Hematopoietic multipotent progenitor cell treated with erythropoietin and hydrocortisone succinate and interleukin-3 and kit ligand, for 15 days (in vitro differentiated cells): ENCODE data around the gene FOXS1.
A peak's percentile ranks its signal among the peaks of the same experiment; 100 is the strongest.

Experiments used
- DNase-seq: peaks from one replicate; pipeline ENCODE4 v3.0.0-alpha.2; 2015; ENCODE audit warnings: low spot score

FOXS1 gene

DNA sequence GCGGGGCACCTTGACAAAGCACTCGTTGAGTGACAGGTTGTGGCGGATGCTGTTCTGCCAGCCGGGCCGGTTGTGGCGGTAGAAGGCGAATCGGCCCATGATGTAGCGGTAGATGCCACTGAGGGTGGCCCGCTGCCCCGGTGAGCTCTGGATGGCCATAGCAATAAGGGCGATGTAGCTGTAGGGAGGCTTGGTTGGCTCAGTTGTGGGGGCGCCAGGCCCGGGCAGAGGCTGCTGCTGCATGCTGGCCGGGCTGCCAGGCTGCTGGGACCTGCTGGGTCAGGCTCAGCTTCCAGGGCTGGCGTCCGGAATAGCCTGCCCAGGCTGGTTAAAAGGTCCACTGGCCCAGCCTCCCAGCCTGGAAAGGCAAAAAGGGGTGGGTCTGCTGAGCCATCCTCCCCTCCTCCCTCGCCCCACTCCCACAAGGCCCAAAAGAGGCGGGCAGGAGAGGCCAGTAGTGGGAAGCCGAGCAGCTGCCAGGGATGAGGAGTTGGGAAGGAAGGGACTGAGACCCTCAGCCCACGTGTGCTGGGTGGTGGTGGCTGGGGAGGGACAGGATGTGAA is at the start of gene FOXS1:
Gene FOXS1, minus strand, starts transcription at position 305 of the 564 bp plus-strand sequence. Its CDS starts 62 bp downstream, at position 243.
- no peak for DNase-seq

DNA sequence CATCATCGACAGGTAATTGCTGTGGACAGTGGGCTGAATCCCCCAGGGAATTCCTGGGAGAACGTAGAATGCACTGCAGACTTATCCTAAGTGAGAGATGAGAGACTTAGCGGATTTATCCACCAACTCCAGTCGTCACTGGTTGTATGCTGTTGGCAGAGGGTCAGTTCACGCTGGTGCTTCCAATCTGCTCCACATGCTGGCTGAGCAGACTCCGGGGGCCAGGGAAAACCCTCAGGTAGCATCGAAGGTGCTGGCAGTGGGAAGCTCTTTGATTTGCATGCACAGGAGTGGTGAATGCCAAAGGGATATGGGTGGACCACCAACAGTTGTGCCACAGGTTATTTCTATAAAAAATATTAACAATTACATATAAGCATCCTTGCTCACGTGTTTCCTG is 45.2 kb upstream of the FOXS1 start:
- DNase-seq = no peak

DNA sequence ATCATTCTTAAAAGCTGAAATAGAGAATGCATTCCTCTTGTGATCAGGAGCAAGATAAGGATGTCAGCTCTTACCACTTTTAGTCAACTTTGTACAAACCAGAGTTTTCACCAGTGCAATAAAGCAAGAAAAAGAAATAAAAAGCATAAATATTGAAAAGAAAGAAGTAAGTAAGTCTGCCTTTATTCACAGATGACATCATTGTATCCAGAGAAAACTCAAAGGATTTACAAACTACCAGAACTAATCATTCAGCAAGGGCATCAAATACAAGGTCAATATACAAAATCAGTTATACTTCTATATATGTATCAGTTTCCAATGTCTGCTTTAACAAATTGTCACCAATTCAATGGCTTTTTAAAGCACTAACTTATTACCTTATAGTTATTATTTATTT is 38.4 kb upstream of the FOXS1 start:
- DNase-seq = no peak

DNA sequence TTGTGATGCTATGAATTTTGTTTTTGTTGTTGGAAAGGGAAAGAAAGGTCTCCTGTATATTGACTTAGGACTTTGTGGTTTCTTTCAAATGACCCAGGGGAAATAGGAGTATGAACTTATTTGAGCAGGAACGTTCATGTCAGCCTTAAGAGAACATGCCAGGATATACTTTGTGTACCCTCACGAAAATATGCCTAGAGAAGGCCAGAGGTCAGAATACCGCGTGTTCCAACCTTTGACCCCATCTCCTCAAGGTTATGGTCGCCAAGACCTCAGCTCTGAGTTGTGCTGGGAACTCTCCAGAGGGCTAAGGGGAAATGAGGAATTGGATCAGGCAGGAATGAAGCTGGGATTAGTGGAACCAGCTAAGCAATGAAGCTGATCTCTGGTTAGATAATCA is 36.5 kb upstream of the FOXS1 start:
- DNase-seq = no peak

DNA sequence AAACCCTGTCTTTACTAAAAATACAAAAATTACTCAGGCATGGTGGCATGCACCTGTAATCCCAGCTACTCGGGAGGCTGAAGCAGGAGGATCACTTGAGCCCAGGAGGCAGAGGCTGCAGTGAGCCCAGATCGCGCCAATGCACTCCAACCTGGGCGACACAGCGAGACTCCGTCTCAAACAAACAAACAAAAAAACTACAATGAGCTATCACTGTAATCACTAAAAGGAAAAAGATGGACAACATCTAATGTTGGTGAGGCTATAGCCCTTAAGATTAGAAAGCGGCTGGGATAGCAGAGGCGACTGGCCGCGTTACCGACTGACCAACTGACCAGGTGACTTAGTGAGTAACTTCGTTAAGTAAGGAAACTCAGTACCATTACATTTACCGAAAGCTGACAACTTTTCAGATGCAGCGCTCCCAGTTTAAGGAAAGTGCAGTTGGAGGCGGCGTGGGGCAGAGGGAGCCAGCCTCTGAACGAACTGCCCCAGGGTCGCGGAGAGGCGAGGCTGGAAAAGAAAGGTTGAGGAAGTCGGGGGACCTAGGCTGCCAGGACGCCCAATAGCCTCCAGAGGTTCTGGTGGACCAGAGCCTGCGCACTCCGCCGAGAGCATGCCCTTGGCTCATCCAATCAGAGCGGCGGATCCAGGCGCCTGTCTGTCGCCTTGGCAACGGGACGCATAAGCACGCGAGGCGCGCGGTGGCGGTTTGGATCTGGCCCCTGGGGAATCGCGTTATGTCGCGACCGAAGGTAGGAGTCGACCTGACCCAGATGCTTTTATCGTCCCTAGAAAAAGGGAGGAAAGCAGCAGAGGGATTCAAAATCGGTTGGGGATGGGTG is 34.0 kb upstream of the FOXS1 start:
- DNase-seq = peak; percentile 77

DNA sequence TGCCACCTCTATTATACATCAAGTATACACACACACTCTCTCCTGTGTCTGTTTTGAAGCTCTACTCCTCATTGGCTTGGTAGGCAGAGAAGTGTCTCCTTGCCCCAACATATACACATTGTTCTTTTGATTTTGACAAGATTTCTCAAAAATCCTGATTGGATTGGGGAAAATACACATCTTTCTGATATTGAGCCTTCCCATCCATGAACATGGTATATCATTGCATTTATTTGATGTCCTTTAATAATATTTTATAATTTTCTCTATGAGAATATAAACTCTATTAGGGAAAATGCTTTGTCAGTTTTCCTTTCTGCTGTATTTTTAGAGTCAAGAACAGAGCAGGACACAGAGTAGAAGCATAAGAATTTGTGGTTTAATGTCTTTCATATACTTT is 32.3 kb upstream of the FOXS1 start:
- no peak for DNase-seq

DNA sequence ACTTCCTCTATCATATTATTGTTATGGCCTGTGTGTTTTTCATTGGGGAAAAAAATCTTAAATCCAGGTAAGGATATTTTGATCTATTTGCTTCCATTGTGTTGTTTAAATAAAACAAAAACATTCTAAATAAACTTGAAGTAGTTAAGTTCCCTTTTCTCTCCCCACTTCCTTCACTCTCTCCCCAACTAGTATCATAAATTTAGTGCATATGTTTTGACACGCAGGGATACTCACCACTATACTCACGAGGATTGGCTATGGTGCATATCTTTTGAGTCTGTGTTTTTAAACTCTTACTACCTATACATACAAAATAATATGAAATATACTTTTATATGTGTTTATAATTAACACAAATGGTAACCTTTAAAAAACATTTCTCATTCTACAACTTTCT is 30.3 kb upstream of the FOXS1 start:
- DNase-seq = no peak

DNA sequence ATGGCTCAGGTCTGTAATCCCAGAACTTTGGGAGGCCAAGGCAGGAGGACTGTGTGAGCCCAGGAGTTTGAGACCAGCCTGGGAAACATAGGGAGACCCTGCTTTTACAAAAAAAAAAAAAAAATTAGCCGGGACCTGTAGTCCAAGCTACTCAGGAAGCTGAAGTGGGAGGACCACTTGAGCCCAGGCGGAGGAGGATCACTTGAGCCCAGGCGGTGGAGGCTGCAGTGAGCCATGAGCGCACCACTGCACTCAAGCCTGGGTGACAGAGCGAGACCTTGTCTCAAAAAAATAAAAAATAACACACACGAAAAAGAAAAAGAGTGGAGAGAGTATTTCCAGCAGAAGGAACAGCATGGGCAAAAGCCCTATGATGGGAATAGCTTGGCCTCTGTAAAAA is 27.0 kb upstream of the FOXS1 start:
- DNase-seq = no peak

DNA sequence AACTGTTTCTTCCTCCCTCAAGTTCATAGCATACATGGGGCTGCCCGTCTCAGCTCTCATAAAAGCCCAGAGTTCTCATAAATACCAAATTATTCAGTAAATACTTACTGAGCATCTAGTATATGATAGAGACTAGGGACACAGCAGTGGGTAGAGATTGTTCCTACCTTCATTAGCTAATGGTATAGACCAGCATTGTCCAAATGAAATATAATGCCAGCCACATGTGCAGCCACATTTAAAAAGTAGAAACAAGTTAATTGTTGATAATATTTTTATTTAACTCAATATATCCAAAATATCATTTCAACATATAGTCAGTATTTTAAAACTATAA is 26.2 kb upstream of the FOXS1 start:
- DNase-seq = no peak

DNA sequence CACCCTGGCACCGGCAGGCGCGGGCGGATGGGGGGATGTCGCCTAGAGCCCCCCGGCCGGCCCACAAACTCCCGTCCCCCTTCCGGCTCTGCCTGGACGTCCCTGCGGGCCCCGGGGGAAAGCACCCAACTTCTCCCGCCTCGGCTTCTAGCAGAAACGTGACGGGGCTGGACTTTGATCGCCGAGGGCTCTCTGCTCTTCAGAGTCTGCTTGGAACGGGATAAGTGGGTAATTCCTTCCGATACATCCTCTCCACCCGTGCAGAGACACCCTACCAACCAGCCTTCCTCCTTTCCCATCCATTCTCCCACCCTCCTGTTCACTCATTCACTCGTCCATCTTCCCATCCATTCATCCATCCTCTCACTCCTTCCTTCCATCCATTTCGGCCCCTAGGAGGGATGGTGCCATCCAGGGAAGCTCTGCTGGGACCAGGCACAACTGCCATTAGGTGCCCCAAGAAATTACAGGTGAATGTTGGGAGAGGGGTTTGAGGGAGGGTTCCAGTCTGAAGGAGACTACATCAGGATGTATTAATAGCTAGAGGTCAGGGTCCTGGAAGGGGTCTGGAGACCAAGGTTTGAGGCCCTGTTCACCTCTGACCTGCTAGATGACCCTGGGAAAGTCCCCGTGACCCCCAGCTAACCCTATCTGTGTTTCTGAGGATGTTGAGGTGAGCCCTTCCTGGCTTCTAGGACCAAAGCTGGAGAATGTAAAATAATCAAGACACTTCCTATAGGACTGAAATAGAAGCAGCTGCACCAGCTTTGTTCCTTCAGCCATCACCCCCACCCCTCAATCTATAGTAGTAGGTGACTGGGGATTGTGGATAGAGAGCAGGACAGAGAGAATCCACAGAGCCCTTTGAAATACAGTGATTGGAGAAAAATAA is 25.6 kb upstream of the FOXS1 start:
- no peak for DNase-seq

DNA sequence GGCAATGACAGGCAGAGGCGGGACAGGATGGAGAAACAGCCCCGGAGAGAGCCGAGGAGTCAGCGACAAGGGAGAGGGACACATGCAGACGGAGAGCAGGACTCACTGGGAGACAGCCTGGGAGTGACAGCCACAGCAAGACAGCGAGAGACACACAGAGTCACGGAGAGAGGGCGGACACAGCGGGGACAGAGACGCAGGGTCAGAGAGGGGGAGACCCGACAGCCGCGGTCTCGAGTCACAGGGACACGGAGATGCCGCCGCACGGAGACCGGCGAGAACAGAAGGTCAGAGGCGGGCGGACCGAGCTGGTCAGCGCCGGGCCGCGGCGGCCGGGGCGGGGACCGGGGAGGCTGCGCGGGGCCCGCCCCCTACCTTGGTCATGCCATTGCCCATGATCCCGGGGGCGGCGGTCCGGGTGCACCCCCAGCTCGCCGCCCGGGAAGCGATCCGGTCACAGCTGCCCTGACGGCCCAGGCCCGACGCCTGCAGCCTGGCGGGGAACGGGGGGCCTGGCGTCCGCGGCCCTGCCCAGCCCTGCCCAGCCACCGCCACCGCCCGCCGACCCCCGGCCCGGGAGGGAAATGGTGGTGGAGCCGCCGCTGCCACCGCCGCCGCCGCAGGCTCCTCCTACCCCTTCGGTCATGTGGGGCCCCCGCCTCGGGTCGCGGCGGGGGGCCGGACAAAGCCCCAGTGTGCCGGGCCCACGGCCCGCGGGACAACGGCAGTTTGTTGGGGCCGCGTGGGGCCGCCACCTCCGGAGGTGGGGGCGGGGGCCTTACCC is 24.7 kb upstream of the FOXS1 start, which contains the start of the genes DUSP15 and TTLL9:
Gene DUSP15, minus strand, starts transcription at position 586 of the 784 bp plus-strand sequence. Its CDS starts 190 bp downstream, at position 396.
Gene TTLL9, plus strand, starts transcription at position 693 of the 784 bp plus-strand sequence. CDS start 493 bp downstream, outside the sequence.
- no peak for DNase-seq

DNA sequence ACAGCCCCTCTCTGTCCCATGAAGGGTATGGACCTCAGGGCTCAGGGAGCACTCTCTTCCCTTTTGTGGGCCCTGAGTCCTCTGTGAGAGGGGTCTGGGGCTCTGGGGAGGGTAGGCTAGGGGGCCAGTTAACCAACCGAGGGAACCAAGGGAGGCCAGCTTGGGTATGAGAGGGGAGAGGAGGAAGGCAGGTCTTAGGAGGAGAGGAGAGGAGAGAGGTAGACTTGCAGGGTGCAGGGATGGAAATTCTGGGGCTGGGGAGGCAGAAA is 24.2 kb upstream of the FOXS1 start:
- DNase-seq = no peak

DNA sequence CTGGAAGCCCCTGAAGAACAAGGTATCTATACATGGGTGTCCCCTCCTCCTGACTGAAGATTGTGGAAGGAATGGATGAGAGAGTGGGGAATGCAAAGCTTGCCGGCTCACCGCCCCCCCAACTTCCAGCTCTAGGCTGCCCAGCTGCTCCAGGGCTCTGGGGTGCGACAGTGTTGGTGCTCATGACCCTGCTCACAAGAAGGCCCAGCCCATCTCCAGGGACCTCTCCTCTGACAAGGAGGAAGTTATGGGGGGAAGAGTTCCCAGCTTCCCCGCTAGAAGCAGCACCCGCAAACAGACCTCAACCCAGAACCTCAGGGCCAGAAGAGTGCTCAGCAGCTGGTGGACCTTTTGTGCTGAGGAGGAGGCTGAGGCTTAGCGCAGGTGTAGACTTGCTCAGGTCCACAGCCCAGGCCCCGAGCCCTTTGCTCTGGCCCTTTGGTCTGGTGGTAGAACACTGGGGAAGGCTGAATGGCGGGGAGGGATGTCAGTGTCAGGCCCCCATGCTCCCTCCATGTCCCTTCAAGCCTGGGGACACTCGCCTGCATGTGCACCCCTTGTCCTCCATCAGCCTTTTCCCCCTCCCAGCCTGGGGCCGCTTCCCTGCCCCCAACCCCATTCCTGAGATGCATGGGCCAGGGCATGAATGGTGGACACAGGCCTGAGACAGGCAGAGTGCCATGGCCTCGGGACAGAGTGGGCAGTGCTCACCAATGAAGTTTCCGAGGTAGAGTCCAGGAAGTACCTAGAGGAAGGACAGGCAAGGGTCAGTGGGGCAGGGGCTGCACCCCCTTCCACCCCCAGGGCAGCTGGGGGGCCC is 23.7 kb upstream of the FOXS1 start:
- DNase-seq = no peak

DNA sequence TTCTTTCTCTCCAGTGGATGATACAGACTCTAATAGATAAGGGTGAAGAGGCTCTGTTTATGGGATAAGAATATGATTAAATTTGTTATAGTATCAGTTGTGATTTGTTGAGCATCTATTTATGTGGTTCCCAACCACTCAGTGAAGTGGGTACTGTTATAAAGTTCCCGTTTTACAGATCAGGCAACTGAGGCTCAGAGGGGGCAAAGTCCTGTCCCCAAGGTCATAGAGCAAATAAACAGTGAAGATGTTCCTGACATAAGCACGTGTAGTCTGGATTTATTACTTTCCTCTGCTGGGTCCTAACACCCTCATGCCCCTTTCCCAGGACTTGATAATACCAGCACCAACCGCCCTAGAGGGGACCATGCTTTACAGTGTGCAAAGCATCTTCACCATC is 20.8 kb upstream of the FOXS1 start:
- no peak for DNase-seq

DNA sequence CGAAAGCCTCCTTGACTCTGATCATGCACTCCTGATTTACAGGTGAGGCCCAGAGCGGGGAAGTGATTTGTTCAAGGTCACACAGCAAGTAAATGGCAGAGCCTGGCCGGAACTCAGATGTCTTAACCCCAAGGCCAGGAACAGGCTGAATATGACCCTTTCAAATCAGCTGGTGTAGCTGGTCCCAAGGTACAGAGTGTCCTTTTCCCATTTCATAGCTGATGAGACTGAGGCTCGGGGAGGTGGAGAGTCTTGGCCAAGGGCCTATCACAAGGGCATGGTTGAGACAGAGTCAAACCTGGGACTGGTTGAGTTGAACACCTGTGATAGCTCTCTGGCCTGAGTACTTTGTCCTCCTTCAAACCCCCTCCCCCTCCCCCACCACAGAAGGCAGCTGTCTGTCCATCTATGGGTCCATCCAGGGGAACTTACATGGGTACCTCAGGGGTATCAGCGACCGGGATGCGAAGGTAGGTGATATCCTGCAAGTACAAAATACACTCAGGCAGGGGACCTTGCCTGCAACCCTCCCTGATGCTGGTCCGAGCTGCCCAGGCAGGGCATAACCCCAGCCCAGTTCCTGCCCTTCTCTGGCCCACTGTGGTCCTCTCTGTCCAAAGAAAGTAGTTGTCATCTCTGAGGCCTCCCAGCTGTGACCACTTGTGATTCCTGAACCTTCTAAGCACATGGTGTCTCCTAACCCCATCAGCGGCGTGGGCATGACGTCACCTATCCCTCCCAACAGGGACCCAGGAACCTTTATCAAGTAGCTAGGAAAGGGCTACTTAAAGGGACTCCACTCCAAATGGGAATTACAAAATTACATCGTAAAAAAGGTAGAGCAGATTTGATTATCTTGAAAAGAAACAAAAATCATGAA is 19.4 kb upstream of the FOXS1 start:
- DNase-seq = no peak

DNA sequence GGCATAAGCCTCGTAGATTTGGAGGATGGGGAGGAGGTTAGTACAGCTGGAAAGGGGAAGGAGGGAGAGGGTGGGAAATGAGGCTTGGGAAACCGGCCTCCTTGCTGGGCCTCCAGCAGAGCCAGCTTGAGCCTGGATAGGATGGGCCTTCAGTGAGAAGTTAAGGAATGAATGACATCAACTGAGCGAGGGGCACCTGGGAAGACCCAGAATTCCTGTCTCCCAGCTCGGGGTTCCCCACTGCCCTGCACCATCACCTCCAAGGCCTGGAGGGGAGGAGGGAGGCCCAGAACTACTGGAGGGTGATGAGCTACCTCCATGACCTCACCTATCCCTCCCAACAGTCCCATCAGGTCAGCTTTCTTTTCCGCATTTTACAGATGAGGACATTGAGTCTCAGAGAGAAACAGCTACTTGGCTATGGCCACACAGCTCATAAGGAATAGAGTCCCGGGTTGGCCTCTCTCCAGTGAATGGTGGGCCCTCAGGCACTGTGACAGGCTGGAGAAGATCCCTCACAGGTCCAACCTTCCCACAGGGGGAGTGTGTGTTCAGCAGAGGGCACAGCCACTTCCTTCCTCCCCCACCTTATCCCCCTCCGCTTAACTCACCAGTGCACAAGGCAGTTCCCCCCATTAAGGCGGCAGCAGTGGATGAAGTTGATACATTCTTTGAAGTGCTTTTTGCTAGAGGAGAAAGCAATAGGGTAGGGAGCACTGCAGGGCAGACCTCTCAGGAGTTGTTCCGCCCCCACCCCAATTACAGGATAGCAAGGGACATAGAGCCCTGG is 18.1 kb upstream of the FOXS1 start:
- no peak for DNase-seq

DNA sequence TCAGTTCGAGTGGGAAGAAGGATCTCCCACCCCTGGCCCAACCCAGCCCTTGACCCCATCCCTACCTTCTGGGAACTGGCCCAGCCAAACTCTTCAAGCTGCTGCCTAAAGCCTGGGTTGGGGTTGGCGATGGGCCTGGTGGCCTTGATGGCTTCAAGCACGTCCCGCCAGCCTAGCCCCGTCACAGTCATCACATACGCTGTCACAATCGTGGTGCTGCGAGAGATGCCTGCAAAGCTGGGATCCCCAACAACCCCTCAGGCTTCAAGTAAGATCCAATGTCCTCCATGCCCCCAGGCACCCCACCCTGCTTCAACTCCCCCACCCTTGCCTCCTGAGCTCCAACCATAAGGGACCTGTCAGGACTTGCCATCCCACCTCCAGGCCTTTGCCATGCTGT is 17.1 kb upstream of the FOXS1 start:
- no peak for DNase-seq

DNA sequence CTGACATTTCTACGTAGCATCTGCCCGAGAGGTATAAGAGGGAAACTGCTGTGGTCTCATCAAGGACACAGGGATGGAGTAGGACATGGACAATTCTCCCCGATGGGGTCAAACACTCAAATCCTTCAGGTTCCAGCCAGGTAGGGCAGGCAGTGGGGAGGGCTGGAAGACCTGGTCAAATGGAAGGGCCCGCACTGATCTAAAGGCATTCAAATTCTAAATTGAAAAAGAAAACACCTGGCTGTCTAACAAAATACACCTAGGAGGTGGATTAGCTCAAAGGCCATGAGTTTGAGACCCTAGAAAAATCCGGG is 16.7 kb upstream of the FOXS1 start:
- DNase-seq = no peak

DNA sequence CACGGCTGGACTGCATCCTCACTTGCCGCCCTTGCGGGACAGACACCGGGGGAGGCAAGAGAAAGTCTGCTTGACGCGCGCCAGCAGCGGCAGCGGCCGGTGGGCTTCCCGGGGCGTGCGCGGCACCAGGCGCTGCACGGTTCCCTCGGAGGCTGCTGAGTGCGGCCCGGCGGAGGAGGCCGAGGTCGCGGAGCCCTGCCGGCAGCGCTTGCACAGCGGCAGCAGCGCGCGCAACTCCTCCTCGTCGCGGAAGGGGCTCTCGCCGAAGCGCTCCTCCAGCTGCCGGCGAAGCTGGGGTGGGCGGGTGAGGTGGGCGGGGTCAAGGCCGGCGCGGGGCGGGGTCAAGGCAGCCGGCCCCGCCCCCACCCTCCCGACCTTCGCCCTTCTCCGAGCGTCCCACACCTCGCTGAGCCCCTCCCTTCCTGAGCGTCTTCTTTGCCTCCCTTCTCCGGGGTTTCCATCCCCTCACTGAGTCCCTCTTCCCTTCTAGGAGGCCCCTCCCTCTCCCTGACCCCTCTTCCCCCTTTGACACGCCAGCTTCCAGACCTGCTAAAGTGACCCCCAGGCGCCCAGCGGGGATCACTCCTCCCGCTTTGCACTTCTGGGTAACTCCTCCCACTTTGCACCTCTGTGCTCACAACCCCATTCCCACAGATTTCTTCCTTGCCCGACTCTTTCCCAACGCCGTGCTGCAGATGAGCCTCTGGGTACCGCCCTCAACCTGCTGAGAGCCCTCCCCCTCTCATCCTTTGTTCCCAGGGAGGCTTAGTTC is 16.2 kb upstream of the FOXS1 start:
- peak; percentile 5 for DNase-seq
